ENCODE measurements around the gene SKI.

DNA sequence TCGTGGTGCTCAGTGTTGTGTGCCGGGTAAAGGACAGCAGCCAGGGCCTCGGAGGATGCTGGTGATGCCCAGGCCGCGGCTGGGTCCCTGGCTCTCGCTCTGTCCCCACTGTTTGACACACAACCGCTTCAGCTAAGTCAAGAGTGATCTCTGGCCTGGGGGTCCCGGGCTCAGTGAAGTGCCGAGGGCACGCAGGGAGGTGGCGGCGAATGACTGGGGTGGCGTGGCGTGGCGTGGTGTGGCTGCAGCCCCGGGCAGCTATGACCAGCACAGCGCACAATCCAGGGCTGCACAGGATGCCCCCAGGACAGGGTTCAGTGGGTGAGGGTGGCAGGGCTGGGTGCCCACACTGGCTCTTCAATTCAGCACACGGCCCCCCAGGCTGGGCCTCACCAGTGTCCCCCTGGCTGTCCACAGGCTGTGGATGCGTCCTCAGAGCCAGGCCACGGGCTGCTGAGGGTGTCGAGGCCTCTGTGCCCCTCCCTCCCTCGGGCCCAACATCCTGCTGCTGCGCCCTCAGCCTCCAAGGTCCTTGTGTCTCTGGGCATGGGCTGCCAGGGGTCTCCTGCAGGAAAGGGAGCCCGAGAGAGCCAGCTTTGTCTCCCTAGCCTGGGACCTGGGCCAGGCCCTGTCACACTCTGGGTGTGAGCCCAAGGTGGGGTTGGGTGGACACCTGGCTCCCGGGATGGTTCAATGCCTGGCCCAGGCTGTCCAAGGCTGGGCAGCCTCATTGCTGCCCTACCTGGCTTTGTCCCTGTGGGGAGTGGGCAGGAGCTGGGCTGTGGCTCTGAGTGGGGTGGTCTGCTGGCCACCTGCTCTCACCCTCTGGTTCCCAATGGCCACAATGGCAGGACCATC is 12.0 kb upstream of the SKI start:
- TF ChIP-seq, protein P1, sequence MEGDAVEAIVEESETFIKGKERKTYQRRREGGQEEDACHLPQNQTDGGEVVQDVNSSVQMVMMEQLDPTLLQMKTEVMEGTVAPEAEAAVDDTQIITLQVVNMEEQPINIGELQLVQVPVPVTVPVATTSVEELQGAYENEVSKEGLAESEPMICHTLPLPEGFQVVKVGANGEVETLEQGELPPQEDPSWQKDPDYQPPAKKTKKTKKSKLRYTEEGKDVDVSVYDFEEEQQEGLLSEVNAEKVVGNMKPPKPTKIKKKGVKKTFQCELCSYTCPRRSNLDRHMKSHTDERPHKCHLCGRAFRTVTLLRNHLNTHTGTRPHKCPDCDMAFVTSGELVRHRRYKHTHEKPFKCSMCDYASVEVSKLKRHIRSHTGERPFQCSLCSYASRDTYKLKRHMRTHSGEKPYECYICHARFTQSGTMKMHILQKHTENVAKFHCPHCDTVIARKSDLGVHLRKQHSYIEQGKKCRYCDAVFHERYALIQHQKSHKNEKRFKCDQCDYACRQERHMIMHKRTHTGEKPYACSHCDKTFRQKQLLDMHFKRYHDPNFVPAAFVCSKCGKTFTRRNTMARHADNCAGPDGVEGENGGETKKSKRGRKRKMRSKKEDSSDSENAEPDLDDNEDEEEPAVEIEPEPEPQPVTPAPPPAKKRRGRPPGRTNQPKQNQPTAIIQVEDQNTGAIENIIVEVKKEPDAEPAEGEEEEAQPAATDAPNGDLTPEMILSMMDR (IDR thresholded peaks at IDR 0.05; ENCODE audit: low read depth, low read length), result no peak
- TF ChIP-seq EZH2phosphoT487 (IDR thresholded peaks at IDR 0.05; ENCODE audit: low read depth), result no peak

Data from OCI-LY3 (cell line).